Gastroesophageal sphincter (tissue), 3 donors: ENCODE data around the gene KRTAP3-2.

Experiments used
- POLR2A ChIP-seq, 2 donors: fragments of 450-650 bp; IDR thresholded peaks; one replicate each; pipeline ENCODE4 v1.6.1; 2017; ENCODE audit warnings: antibody characterized with exemption in 2 of 2, mild to moderate bottlenecking in 2 of 2, moderate library complexity in 1 of 2
- POLR2AphosphoS5 ChIP-seq: sonication (generic); formaldehyde crosslinking; IDR thresholded peaks from one replicate; pipeline ENCODE4 v1.6.1; 2017; ENCODE audit warnings: antibody characterized with exemption
- TF ChIP-seq, protein P1 (sequence below), 4 experiments: fragments of 200-600 bp in 2 of 4; fragments of 450-650 bp in 2 of 4; sonication (generic) in 1 of 4; IDR thresholded peaks; one replicate each; pipeline ENCODE4 v1.5.1; 2017 to 2019; ENCODE audit warnings: antibody characterized with exemption in 4 of 4, mild to moderate bottlenecking in 2 of 4, moderate library complexity in 2 of 4

DNA sequence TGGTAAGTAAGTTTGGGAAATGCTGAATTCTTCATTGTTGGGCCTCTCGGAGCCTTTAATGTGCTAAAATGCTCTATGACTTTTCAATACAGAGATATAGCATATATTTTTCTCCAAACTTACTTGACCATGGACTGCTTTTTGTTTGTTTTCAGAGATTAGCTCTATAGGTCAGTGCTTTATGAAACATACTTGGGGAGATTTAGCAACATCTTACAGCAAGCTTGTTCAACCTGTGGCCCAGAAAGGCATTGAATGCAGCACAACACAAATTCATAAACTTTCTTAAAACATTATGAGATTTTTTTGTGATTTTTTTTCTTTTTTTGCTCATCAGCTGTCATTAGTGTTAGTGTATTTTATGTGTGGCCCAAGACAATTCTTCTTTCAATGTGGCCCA is 10.2 kb upstream of the KRTAP3-2 start:
- TF ChIP-seq, protein P1, sequence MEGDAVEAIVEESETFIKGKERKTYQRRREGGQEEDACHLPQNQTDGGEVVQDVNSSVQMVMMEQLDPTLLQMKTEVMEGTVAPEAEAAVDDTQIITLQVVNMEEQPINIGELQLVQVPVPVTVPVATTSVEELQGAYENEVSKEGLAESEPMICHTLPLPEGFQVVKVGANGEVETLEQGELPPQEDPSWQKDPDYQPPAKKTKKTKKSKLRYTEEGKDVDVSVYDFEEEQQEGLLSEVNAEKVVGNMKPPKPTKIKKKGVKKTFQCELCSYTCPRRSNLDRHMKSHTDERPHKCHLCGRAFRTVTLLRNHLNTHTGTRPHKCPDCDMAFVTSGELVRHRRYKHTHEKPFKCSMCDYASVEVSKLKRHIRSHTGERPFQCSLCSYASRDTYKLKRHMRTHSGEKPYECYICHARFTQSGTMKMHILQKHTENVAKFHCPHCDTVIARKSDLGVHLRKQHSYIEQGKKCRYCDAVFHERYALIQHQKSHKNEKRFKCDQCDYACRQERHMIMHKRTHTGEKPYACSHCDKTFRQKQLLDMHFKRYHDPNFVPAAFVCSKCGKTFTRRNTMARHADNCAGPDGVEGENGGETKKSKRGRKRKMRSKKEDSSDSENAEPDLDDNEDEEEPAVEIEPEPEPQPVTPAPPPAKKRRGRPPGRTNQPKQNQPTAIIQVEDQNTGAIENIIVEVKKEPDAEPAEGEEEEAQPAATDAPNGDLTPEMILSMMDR (IDR thresholded peaks at IDR 0.05) = no peak
- TF ChIP-seq POLR2A (IDR thresholded peaks at IDR 0.05) (no peak), POLR2AphosphoS5 (no peak)
